Measurements from ENCODE around the gene GMIP. TPM values are rescaled to one million over a fixed set of nuclear protein-coding genes. Genes with fewer than 3 reads are reported as not detected.

Gene GMIP
- polyA plus RNA-seq, 1 of the 3 experiments (the other 2 are of a cell fraction): 6.3 TPM

GRCh38 chr19:19591133-19591825 lies 52.2 kb downstream of the GMIP start (continued):
- TF ChIP-seq USF2 (IDR thresholded peaks at IDR 0.05; ENCODE audit: borderline replicate concordance, low read depth, low read length): no peak
- no peak for TF ChIP-seq FOXM1 (IDR thresholded peaks at IDR 0.05; ENCODE audit: low read depth)
- no peak for TF ChIP-seq SMC3 (IDR thresholded peaks at IDR 0.05; ENCODE audit: low read depth, low read length)
- TF ChIP-seq NRF1 (IDR thresholded peaks at IDR 0.05; ENCODE audit: low read depth, low read length): no peak
- peak; percentile 29 for TF ChIP-seq JUND (IDR thresholded peaks at IDR 0.05)
- peak; percentile 29; the same call in 1 of the 2 replicates for TF ChIP-seq NFIC (IDR thresholded peaks at IDR 0.05; ENCODE audit: borderline replicate concordance)
- TF ChIP-seq YY1 (IDR thresholded peaks at IDR 0.05; ENCODE audit: low read depth): no peak
- no peak for TF ChIP-seq GABPA (IDR thresholded peaks at IDR 0.05; ENCODE audit: low read depth)
- no peak for TF ChIP-seq RAD21 (IDR thresholded peaks at IDR 0.05; ENCODE audit: low read length)
- no peak for TF ChIP-seq CHD2 (IDR thresholded peaks at IDR 0.05; ENCODE audit: low read length, partially characterized antibody)
- peak; percentile 38; the same call in 1 of the 2 replicates for TF ChIP-seq TCF12 (IDR thresholded peaks at IDR 0.05)

- TF ChIP-seq YY1 (IDR thresholded peaks at IDR 0.05; ENCODE audit: low read depth): no peak
- TF ChIP-seq POLR2AphosphoS5 (IDR thresholded peaks at IDR 0.05; ENCODE audit: low read depth, low read length): no peak
- TF ChIP-seq FOXM1 (IDR thresholded peaks at IDR 0.05; ENCODE audit: low read depth): no peak
- no peak for TF ChIP-seq TAF1 (IDR thresholded peaks at IDR 0.05; ENCODE audit: borderline replicate concordance, low read depth, low read length)
- H3K36me3 ChIP-seq (replicated peaks in 1 of 2; ENCODE audit: control insufficient read depth in 1 of 2, insufficient read depth in 2 of 2, low read length in 1 of 2): no peaks in the 10 kb centered on the region
- H3F3A ChIP-seq (replicated peaks; ENCODE audit: insufficient read depth): peaks cover 13% of the 10 kb centered on the region
- no peaks in the 10 kb centered on the region for H4K20me1 ChIP-seq (ENCODE audit: insufficient read depth)
- H3K9ac ChIP-seq: no peak overlapping the region
- H3K27ac ChIP-seq (ENCODE audit: low read depth in 2 of 2, low read length in 1 of 2): no peak overlapping the region
- WGBS (ENCODE audit: low lambda C conversion rate): 75% methylated on average over 1 of the region's 2 CpGs
- no peak overlapping the region for H3K4me3 ChIP-seq (ENCODE audit: low read depth in 2 of 2, low read length in 1 of 2)
- H3K27me3 ChIP-seq (ENCODE audit: insufficient read depth): no peaks in the 10 kb centered on the region
- POLR2A ChIA-PET: no interaction called here
- CTCF ChIA-PET: interaction anchor here (1.3 to 1.5 kb wide), 2 partner anchors 10 to 55 kb away, joined by 3 read pairs; partner anchors contain the start of gene GMIP
- peaks cover 9 to 14% of the 10 kb centered on the region in 2 experiments; a peak in 3 of 4 replicates for H3K4me1 ChIP-seq (ENCODE audit: control insufficient read depth in 1 of 2, insufficient read depth in 2 of 2, low read depth in 1 of 2, low read length in 1 of 2)
- no peak overlapping the region for H3K4me2 ChIP-seq
- H2AFZ ChIP-seq (ENCODE audit: low read depth): no peak overlapping the region
- H3K9me2 ChIP-seq: no peaks in the 10 kb centered on the region
- no peak for DNase-seq
- no peaks in the 10 kb centered on the region for H3K9me3 ChIP-seq
- H3K79me2 ChIP-seq (ENCODE audit: insufficient read depth): no peaks in the 10 kb centered on the region
Observed at GRCh38 chr19:19588546-19588945, 54.9 kb downstream of the GMIP start.

GRCh38 chr19:19587771-19588170 lies 55.7 kb downstream of the GMIP start:
- POLR2A ChIA-PET: no interaction called here
- H3F3A ChIP-seq (replicated peaks; ENCODE audit: insufficient read depth): peaks cover 13% of the 10 kb centered on the region
- no peaks in the 10 kb centered on the region for H3K9me2 ChIP-seq
- DNase-seq: no peak
- no peaks in the 10 kb centered on the region for H3K9me3 ChIP-seq
- no peaks in the 10 kb centered on the region for H4K20me1 ChIP-seq (ENCODE audit: insufficient read depth)
- WGBS (ENCODE audit: low lambda C conversion rate): 89% methylated on average over 5 of the region's 5 CpGs
- no peak overlapping the region for H3K9ac ChIP-seq
- no peaks in the 10 kb centered on the region for H3K79me2 ChIP-seq (ENCODE audit: insufficient read depth)
- H3K27ac ChIP-seq (ENCODE audit: low read depth in 2 of 2, low read length in 1 of 2): no peak overlapping the region
- CTCF ChIA-PET: interaction anchor here (1.3 to 1.7 kb wide), 2 partner anchors 10 to 35 kb away, joined by 3 to 5 read pairs; no protein-coding TSS in a partner anchor
- H3K27me3 ChIP-seq (ENCODE audit: insufficient read depth): no peaks in the 10 kb centered on the region
- no peak overlapping the region for H2AFZ ChIP-seq (ENCODE audit: low read depth)
- no peaks in the 10 kb centered on the region for H3K36me3 ChIP-seq (replicated peaks in 1 of 2; ENCODE audit: control insufficient read depth in 1 of 2, insufficient read depth in 2 of 2, low read length in 1 of 2)
- H3K4me2 ChIP-seq: no peak overlapping the region
- peaks cover 9 to 14% of the 10 kb centered on the region in 2 experiments; a peak in 3 of 4 replicates for H3K4me1 ChIP-seq (ENCODE audit: control insufficient read depth in 1 of 2, insufficient read depth in 2 of 2, low read depth in 1 of 2, low read length in 1 of 2)
- no peak overlapping the region for H3K4me3 ChIP-seq (ENCODE audit: low read depth in 2 of 2, low read length in 1 of 2)
- TF ChIP-seq RXRA (IDR thresholded peaks at IDR 0.05; ENCODE audit: borderline replicate concordance, low read depth) (no peak), GATA2 (CRISPR knock-in tag; IDR thresholded peaks at IDR 0.05) (no peak), MXI1 (IDR thresholded peaks at IDR 0.05; ENCODE audit: low read depth, low read length) (no peak), YY1 (IDR thresholded peaks at IDR 0.05; ENCODE audit: low read depth) (no peak), USF2 (IDR thresholded peaks at IDR 0.05; ENCODE audit: borderline replicate concordance, low read depth, low read length) (no peak), SMC3 (IDR thresholded peaks at IDR 0.05; ENCODE audit: low read depth, low read length) (no peak), ZBTB33 (IDR thresholded peaks at IDR 0.05; ENCODE audit: borderline replicate concordance, low read depth) (no peak), CHD2 (IDR thresholded peaks at IDR 0.05; ENCODE audit: low read length, partially characterized antibody) (no peak), EP300 (IDR thresholded peaks at IDR 0.05; ENCODE audit: borderline replicate concordance in 1 of 2, low read depth in 1 of 2, low read length in 1 of 2) (no peak), USF1 (IDR thresholded peaks at IDR 0.05; ENCODE audit: borderline replicate concordance, low read depth) (no peak), RCOR1 (IDR thresholded peaks at IDR 0.05; ENCODE audit: low read length) (no peak), NFIC (IDR thresholded peaks at IDR 0.05; ENCODE audit: borderline replicate concordance) (no peak), FOSL2 (IDR thresholded peaks at IDR 0.05; ENCODE audit: borderline replicate concordance, low read depth) (no peak), GABPA (IDR thresholded peaks at IDR 0.05; ENCODE audit: low read depth) (no peak), TCF12 (IDR thresholded peaks at IDR 0.05) (no peak), JUND (IDR thresholded peaks at IDR 0.05) (no peak)

Data from SK-N-SH (cell line).